HG03095 (cell line): Measurements from ENCODE around the gene WDR47.

Experiments
- ATAC-seq: cut with Tn5 transposase; IDR thresholded peaks from one replicate; pipeline ENCODE4 v1.9.1; 2021; ENCODE audit warnings: moderate library complexity; ENCODE audit not compliant: unreplicated experiment

WDR47 gene

GRCh38 chr1:109041621-109042468 lies at the start of gene WDR47:
Gene WDR47 (minus strand): TSS chr1:109042102. CDS start chr1:109023512, 18,590 bp downstream.
- ATAC-seq = peak; percentile 95

DNA sequence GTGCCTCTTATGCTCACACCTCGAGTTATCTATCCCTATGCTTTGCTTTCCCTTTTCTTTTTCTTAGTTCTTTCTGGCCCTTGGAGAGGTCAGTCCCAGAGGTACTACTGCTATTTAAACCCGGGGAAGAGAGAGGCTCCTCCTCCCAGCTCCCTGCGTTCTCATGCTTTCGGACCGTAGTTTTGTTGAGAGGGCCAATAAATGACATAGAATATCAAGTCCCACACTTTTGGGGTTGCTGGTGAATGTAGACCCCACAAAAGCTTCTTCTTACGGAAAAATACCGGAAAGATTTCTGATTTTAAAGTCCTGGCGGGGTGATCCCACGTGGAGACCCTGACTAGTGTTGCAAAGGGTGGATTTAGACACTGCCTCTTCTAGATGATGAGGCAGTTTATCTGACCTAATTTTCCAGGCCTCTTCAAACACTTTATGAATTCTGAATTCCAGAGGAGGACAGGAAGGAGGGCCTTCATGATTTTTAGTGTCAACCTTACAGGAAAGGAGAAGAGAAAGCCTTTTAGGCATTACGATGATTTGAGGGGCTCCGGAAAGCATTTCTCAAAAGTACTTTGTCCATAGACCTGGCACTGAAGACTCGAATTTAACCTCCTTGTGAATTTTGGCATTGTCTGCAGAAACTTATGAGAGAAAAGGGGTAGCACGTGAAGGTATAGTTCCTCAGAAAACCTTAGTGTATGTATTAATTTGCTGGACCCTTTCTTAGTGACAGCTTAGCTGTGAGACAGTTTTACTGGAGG lies 49.4 kb upstream of the WDR47 start:
- ATAC-seq = peak; percentile 54

GRCh38 chr1:109090196-109091077 lies 48.5 kb upstream of the WDR47 start, which contains the start of gene TMEM167B:
Gene TMEM167B (plus strand): TSS chr1:109090764. CDS start chr1:109090873, 109 bp downstream.
- peak; percentile 87 for ATAC-seq

GRCh38 chr1:109089242-109090015 lies 47.5 kb upstream of the WDR47 start:
- ATAC-seq = no peak

DNA sequence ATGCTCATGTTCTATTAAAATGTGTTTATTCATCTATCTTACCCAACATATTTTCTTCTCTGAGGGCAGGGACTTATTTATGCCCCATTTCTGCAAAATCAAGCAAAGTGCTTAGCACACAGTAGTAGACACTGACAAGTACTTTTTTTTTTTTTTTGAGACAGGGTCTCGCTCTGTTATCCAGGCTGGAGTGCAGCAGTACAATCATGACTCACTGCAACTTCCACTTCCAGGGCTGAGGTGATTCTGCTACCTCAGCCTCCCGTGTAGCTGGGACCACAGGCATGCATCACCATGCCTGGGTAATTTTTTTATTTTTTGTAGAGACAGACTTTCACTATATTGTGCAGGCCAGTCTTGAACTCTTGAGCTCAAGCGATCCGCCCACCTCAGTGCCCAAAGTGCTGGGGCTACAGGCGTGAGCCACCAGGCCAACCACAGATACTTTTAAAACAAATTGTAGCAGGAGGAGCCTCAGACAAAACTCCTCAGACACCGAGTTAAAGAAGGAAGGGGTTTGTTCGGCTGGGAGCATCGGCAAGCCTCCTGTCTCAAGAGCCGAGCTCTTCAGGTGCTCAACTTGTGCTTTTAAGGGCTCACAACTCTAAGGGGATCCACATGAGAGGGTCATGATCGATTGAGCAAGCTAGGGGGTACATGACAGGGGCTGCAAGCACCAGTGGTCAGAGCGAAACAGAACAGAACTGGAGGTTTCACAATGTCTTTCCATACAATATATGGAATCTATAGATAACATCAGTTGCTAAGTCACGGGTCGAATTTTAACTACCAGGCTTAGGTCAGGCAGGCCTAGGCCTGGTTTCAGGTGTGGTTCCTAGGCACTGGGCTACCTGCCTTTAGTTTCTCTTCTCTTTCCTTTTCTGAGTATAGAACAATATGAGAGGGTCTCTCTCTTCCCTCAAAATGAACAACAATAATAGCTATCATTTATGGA lies 42.9 kb upstream of the WDR47 start:
- ATAC-seq = no peak

DNA sequence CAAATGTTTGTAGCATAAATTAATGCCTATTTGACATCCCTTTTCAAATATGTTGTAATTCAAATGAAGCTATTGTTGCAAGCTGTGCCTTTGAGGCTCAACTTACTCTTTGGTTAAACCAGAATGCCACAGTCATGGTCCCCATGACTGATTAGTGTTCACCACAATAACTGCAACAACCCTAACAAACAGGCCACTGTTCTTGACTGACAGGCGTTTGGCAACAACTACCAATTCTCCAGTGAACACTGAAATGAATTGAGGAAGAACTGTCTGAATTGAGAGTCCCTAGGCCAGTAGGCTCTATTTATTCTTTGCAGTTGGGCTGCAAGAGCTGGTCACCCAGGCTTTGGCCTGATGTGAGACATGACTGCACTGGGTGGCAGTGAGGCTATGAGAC lies 42.0 kb upstream of the WDR47 start:
- no peak for ATAC-seq

DNA sequence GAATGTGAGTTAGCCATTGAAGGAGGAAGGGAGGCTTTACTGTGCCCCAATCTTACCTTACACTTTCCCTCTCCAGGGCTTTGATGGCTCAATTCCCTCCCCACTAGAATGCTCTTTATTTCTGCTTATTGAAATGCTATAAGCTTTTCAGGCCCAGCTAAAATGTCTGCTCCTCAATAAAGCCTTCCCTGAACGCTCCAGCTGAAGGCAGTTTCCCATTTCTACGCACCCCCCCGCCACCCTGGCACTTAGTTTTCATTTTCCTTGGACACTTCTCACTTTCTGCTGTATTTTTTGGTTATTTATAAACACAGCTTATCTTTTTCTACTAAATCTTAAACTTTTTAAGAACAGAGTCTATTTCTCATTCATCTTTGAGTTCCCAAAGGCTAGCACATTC lies 41.6 kb upstream of the WDR47 start:
- no peak for ATAC-seq

GRCh38 chr1:109080441-109081082 lies 38.7 kb upstream of the WDR47 start:
- no peak for ATAC-seq

- no peak for ATAC-seq
Measured at GRCh38 chr1:109079240-109079622, 37.3 kb upstream of the WDR47 start.

DNA sequence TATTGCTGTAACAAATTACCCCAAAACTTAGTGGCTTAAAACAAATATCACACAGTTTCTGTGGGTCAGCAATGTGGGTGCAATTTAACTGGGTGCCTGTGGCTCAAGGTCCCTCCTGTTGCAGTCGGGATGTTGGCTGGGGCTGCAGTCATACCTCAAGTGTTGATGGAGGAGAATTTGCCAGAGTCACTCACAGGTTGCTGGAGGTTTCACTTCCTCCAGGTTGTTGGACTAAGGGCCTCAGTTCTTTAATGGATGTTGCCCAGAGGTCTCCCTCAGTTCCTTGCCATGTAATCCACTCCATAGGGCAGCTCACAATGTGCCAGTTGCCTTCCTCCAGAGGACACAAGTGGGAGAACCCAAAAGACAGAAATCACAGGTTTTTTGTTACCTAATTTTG lies 36.4 kb upstream of the WDR47 start:
- ATAC-seq = no peak

- ATAC-seq = peak; percentile 100
Measured at GRCh38 chr1:109075531-109076490, 33.9 kb upstream of the WDR47 start, which contains the start of gene TAF13. Gene TAF13 (minus strand): TSS chr1:109076003. CDS start chr1:109075947, 56 bp downstream.

GRCh38 chr1:109069294-109069693 lies 27.4 kb upstream of the WDR47 start:
- no peak for ATAC-seq

GRCh38 chr1:109067883-109068282 lies 26.0 kb upstream of the WDR47 start:
- no peak for ATAC-seq

DNA sequence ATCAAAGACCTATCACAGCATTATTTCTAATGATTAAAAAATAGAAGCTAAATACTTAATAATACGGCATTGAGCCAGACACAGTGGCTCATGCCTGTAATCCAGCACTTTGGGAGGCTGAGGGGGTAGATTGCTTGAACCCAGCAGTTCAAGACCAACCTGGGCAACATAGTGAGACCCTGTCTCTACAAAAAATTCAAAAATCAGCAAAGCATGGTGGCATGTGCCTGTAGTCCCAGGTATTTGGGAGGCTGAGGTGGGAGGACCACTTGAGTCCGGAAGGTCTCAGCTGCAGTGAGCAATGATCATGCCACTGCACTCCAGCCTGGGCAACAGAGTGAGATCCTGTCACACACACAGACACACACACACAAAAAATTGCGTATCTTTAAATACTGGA lies 23.2 kb upstream of the WDR47 start:
- no peak for ATAC-seq

GRCh38 chr1:109061183-109061582 lies 19.3 kb upstream of the WDR47 start:
- ATAC-seq = no peak

- ATAC-seq = no peak
Measured at GRCh38 chr1:109060707-109061106, 18.8 kb upstream of the WDR47 start.

DNA sequence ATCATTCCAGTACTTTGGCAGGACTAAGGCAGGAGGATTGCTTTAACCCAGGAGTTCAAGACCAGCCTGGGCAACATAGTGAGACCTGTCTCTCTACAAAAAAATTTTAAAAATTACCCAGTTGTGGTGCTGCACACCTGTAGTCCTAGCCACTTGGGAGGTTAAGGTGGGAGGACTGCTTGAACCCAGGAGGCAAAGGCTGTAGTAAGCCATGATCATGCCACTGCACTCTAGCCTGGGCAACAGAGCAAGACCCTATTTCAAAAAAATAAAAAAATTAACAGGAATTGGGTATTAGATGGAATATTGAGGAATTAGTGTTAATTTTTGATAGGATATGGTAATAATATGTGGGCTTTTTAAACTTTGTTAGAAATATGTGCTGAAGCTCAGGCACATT lies 17.1 kb upstream of the WDR47 start:
- no peak for ATAC-seq
